NCI-H187 (cell line): Measurements from ENCODE around the gene ZNF423.

Source experiments
- DNase-seq, 2 experiments: peaks; one replicate each; lab custom pipeline; 2025; lab: John Stamatoyannopoulos, UW

The ZNF423 gene

DNA sequence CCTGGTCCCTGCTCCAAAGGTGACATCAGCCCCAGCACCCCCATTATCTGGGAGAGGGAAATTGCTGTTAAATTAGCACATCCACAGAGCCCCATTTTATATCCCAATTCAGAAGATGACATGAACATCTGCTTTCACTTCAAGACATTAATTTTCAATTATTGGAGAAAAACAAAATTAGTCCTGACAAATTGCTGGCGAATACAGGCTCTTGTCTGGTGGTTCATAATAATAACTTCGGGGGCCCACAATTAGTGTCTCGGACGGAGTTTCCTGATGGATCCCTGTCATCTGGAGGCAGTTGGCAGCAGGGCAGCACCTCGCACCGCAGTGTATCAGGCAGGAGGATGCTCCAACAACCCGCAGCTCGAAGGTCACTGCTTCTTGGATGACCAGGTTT is 7.4 kb downstream of the ZNF423 start:
- DNase-seq = no peak

DNA sequence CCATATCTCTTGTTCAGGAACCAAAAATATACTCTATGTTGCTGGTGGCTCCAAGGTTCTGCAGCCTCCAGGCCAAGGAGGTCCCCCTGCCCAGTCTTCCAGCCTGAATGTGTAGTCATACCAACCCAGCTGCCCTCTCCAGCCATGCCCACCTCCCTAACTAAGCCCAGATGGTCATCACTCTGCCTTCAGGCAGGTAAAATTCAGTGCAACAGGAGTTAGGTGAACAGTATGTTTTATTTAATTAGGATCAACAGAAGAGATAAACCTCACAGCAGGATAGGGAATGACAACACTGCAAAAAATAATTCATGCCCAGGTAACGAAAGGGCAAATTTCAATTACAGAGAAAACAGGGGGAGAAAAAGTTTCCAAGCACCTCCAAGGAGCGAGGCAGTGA is 9.1 kb downstream of the ZNF423 start:
- no peak for DNase-seq

DNA sequence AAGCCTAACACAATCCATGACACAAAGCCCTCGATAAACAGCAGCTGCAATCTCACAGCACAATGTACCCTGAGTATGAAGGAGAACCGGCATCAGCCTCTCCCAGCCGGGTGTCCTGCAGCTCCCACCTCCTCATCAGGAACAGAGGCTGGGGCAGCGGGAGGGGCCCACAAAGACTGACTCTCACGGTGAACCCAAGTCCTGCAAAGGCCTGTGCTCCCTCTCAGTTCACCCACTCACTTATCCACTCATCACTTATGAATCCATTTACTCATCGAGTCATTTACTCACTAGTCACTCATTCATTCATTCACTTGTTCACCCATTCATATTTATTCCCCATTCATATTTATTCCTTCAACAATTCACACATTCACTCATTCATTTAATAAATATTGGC is 11.6 kb downstream of the ZNF423 start:
- no peak for DNase-seq

DNA sequence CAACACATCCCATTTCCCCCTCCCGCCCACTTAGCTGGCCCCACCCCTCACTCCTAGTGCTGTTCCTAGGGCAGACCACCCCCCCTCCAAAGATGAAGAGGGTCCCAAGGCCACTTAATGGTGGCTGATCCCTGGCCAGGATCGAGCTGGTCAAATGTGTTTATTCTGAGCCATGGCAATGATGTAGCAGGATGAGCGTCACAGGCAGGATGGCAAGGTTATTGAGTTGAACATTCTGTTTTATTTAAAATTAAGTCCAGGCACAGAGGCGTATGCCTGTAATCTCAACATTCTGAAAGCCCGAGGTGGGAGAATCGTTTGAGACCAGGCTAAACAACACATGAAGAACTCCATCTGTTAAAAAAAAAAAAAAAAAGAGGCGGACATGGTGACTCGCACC is 12.2 kb downstream of the ZNF423 start:
- no peak for DNase-seq

DNA sequence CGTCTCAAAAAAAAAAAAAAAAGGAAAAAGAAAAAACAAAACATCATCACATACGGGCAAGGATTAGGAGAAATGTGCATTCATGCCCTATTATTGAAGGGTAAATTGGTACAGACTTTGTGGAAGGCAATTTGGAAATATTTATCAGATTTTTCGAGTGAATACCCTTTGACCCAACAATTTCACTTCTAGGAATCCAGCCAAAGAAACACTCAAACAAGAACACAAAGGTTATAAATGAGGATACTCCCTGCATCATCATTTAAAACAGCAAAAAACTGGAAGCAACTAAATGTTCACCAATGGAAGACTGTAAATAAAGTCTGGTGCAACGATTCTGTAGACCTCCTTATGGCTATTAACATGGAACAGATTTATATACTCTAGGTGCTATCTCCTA is 12.9 kb downstream of the ZNF423 start:
- no peak for DNase-seq

DNA sequence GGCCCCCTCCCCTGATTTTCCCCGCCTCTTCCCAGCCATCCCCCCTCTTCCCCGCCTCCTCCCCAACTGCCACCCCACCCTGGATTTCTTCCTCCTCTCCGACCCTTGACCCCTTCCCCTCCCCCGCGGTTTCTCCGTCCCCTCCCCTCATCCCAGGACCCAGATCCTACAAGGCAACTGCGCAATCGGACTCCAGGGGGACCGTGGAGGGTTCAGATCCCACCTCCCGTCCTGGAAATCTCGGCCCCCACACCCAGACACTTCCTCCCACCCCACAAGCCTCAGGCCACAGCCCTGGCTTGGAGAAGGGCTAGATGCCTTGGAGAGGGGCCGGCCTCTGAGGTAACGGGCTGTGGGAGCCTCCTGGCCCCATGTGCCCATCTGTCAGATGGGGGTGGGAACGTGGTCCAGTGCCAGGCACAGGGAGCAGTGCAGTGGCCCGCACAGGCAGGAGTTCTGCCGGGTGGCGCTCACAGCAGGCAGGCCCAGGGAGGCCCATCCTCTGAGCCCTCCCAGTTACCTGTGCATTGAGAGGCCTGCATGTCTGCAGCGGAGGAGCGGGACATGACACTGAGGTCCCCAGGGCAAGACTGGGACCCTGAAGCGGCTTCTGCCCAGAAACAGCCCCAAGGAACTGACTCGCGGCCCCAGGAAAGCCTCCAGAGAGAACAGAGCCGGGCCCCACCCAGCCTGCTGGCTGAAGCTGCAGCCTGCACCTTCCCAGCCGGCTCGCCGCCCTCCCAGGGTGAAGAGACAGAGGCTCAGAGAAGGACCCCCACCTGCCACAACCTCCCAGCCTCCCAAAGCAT is 16.7 kb downstream of the ZNF423 start:
- no peak for DNase-seq

DNA sequence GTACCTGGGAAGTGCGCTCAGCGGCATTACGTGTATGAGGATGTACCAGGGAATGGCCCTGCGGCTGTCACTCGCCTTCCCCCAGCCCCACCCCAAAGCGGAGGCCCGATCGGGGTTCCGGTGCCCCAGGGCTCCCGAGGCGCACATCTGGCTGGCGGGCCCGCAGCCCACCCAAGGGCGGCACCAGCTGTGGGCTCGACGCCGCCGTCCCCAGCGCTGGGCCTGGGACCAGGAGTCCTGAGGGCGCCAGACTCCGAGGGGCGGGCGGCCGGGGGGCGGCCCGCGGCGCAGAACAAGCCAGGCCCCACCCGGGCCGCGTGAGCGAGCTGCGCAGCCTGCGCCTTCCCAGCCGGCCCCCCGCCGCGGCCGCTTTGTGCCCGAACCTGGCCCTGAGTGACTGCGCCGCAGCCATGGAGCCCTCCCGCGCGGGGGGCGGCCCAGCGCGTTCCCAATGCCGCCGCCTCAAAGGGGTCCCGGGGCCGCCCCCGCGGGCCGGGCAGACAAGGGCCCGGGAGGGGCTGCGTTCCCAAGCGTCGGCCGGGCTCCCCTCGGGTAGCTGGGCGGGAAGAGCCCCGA is 17.4 kb downstream of the ZNF423 start:
- no peak for DNase-seq

DNA sequence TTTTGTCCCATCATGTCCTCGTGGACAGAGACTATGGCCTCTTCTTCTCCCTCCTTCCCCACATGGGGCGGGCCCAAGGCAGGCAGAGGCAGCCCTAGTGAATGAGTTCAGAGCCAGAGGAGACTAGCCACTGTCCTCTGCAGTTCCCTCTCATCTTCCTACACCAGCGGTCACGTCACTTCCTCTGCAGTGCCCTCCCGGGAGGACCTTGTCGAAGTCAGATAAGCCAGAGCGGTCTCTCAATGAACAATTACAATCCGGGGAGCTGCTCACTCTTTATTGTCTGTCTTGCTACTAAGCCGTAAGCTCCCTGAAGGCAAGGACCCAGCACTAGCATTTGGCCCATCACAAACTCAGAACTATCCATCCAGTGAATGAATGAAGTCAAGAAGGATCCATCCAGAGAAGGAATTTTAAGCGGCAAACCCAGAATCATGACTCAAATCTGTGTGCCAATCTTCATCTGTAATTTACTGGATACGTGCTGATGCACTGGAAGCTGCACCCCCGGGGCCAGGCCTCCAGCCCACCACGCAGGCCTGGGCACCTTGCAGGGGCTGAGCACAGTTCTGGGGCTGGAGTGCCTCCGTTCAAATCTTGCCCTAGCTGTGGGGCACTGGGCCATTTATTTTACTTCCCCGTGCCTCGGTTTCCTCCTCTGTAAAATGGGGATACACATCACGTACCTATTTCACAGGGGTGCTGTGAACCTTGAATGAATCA is 18.1 kb downstream of the ZNF423 start:
- no peak for DNase-seq

DNA sequence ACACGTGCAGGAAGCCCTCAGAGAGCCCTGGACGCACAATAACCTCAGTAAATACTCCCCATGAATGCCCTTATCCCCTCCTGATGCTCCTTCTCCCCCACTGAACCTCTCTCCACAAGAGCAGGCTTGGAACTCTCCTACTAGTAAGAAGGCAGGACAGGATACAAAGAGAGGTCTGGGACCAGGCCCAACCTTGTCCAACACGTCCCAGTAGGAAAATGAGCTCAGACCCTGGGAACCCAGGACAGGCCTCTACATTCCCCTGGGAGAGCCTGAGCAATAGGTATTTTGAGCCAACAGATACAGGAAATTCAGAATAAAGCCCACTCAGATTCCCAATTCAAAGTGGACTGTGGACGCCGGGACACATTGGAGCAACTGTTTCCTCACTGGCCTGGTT is 19.2 kb downstream of the ZNF423 start:
- DNase-seq = no peak

DNA sequence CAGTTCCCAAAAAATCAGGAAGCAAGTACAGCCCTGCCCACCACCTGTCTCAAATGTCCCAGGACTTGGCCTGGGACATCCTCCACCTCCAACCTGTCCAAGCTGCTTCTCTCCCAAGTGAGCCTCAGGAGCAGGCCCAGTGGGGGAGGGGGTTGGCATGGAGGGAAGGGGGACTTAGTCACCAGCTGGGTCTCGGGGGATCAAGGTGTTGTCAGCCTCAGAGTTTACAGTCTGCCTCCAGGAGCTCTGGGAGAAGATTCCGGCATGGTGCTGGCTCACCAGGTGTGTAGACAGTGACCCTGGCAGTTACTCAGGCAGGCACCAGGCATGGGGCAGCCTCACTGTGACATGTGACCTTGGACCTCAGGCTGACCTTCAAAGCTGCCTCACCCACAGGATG is 19.7 kb downstream of the ZNF423 start:
- DNase-seq = no peak

DNA sequence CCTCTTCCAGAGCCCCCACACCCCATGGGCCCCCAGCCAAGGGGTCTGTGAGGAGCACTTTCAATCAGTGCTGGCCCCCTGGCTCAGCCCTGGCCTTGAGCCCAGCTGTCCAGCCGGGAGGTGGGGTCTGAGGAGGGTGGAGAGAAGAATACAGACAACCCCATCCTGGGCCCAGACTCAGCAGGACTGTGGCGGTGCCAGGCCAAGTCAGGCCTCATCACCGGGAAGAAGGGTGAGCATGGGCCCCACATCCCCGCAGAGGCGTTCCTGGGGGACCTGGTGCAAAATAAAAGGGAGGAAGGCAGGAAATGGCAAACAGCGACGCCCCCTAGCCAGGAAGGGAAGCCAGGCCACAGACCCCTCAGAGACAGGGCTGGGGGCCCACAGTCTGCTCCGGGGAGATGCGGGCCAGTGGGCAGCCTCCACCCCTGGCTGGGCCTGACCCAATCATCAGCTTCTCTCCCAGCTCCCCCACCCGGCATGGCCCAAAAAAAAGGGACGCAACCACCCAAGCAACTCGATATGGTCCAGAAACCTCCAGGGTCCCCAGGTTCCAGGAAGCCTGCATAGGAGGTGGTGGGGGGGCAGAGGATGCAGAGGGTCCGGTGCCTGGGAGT is 20.6 kb downstream of the ZNF423 start:
- DNase-seq = no peak

DNA sequence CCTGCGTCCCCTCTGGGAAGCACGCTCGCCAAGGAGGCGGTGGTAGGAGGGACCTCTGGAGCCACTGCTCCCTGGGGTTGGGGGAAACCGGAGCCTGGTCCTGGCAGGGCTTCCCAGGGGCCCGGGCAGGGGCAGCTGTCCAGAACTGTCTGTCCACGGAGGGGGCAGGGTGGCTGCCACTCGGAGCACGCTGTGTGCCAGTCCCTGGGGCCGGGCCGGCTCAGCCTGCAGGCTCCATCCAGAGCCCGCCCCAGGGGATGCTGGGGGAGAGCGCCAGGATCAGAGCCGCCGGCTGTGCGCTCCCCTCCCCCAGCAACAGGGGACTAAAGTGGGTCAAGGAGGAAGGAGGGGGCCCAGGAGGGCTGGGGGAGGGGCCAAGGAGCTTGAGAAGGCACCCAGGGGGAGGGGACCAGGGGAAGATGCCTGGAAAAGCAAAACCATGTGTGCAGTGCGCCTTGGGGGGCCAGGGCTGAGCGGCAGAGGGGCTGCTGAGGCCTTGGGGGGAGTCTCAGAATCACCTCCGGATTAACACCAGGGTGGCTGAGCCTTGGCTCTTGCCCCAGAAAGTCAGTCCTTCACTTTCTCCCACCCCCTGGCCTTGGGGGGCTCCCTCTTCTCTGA is 21.3 kb downstream of the ZNF423 start:
- DNase-seq = no peak

DNA sequence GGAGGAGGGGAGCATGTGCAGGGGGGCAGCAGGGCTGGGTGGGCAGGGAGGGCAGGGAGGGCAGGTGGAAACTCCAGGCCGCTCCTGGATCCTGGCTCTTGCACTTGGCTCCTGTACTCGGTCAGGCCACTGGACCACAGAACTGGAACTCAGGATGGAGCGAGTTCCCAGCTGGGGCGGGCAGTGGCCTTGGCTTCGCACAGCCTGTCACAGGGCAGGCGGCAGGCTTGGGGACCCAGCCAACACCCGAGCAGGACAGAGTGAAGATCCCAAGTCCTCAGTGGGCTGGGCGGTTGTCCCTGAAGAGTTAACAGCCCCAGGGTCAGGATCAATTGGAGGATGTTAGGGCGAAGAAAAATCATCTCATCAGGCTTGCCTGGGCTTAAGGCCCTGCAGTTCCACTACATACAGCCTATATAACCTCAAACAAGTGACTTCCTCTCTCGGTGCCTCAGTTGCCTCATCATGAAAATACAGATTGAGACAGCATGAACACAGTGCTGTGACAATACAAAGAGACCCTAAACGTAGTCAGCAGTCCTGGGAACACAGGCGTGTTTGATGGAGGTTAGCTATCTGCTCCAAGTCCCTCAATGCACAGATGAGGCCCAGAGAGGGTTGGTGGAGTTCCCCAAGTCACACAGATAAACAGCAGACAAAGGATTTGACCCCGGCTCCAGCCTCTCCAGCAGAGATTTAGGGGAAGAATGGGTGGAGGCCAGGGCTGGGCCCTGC is 21.9 kb downstream of the ZNF423 start:
- DNase-seq = no peak

DNA sequence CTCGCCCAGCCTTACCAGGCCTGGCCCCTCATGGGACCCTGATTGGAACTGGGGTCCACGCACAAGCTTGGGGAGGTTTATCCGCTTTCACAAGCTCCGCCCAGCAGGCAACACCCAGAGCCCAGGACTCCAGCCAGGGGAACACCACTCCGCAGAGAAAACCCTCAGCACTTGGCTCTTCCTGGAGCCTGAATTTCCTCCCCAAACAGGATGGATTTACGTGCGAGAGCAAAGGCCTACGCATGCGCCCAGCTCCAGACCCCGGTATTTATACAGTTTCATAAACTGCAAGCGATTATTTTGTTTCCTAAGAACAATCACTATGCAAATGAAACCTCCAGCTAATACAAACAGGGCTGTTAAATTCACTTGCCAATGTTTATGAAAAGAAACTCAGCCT is 22.8 kb downstream of the ZNF423 start:
- DNase-seq = no peak

DNA sequence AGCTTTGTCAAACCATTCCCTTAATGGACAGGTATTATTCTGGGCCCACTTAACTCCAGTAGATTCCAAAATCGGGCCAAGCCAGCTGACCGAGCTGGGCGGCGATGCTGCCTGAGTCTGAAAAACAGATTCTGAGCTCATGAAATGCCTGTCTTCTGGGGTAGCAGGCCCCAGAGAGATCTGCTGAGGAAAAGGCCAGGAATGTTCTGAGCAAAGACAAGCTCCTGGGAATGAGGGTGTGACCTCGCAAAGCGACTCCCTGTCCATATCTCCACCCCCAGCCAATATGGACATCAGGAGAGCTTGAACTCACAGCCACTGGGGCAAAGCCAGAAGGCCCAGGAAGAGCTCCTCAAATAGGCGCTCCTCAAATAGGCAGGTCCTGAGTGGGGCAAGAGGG is 23.7 kb downstream of the ZNF423 start:
- no peak for DNase-seq

DNA sequence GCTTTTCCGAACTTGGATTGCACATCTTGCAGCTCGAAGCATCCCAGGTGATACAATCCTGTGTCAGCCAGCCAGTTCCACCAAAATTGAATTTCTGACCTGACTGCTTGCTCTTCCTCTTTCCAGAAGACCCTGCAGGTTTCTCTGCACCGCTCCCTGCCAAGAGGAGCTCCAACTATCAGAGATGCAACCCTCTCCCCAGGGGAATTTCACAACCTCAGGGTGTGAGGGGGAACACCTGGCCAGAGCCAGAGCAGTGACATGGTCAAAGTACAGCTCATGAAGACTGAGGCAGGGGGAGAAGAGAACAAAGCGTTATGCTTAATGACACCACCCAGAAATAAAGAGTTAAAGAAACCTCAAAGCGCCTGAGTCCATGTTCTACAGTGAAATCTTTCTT is 25.0 kb downstream of the ZNF423 start:
- no peak for DNase-seq

DNA sequence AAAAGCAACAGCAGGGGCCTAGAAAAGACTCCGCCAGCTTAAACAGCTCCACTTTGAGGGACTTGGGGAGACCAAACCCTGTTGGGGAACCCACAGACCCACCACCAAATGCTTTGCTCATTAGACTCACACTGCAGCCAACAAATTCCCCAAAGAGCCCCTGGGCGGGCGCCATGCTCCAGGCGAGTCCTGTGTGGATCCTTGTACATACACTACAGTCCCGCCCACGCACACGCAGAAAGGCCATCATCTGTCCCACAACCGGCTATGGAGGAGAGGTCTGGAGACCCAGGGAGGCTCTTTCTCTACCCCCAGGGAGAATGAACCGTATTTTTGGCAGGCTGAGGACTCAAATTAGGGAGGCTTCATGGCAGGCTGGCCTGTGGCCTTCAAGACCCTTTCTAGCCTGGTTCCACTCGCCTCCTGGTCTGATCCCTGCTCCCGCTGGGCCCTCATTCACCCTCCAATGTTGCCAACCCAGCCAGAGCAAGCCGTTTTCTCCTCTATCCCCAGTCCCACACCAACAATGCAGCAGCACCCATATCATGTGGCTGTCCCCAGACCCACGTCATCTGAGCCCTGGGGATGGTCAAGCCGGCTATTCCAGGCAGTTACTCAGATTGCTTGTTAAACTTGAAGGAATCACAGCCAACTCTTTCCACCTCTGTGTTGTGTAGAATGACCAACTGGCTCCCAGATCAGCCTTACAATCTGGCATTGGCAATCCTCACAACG is 27.2 kb downstream of the ZNF423 start:
- DNase-seq = no peak

DNA sequence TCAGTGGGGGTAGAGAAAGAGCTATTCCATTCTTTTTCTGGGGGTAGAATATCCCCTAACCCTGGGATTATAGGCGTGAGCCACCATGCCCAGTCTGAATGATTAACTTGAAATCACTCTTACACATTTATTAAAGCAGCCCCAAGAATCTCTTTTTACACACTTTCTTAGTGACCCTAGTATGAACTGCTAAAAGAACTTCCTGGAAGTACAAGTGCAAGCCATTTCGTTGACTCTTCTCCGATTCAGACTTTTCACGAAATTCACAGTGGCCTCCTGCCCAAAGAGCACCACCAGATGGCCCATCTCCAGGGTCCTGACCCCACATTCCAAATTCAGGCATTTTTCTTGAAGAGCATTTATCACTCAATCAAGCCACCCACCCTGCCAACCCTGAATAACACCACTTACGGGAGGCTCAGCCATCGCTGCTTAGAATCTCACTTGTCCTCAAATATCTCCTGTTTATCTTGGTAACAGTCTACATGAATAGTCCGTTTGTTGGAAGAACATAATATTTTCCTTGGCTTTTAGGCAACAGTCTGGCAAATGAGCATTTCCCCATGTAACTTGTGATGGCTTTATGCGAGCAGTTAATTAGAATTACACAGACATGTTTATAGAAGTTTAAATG is 28.0 kb downstream of the ZNF423 start:
- DNase-seq = no peak

DNA sequence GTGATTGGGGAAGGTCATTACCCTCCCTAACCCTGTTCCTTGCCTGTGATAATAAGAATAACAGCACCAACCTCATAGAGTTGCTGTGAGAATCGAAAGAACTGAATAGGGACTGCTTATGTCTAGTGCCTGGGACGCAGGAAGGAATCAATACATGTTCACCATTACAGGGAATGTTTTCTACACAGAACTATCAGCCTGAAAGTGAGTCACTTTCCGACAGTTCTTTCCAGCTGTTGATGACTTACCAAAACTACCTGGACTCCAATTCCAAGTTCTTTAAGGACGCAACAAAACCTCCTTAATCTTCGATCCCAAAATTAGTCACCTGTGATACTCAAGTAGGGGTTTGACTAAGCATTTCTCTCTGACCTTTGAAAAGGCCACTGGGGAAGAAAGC is 29.4 kb downstream of the ZNF423 start:
- no peak for DNase-seq

DNA sequence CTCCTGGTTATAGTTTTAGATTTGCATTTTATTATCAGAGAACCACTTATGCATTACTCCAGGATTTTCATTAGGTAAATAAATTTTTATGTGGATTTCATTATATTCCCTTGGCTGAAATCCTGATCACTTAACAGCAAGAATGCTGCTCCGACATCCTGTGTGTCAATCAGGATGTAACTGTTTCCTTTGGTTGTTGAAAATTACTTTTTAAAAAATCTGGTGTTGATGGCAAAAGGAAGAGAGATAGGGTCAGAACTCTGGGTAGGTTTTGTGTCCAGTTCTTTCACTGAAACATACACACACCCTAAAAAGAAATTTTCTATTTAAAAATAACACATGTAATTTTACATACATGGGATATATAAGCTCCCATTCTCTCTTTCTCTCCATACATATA is 30.9 kb downstream of the ZNF423 start:
- no peak for DNase-seq

DNA sequence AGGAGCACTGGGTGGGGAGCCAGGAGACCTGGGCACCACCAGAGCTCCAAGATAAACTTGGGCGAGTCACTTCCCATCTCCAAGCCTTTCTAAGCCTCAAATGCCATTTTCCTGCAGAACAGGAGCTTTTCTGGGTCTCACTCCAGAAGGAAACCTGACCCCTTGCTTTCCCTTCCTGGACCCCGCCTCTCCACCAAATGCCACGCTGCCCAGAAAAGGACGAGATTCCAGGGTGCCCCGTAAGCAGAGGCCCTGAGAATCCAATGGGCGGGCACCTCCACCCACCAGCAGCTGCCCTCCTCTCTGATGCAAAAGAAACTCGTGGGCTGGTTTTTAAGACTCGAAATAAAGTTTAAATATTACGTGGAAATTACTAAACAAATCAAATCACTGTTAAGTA is 31.3 kb downstream of the ZNF423 start:
- no peak for DNase-seq
